OCI-LY3 (cell line): ENCODE measurements around the gene VKORC1.

Experiments
- H2AFZ ChIP-seq: fragments of 200-600, 300-600 bp; shearing (Covaris generic); 2 replicates; pipeline ENCODE4 v1.6.0; 2014; ENCODE audit warnings: antibody characterized with exemption, low read depth, low read length
- H3K27ac ChIP-seq: fragments of 200-600, 300-600 bp; sonication (generic); 2 replicates; pipeline ENCODE4 v1.5.1; 2014; ENCODE audit warnings: mild to moderate bottlenecking, low read length, moderate library complexity, mixed read lengths
- H3K27me3 ChIP-seq: fragments of 200-600, 300-600 bp; sonication (generic); 2 replicates; pipeline ENCODE4 v1.6.1; 2014; ENCODE audit warnings: low read depth, low read length, mixed read lengths
- H3K36me3 ChIP-seq: fragments of 200-600, 300-600 bp; sonication (generic); replicated peaks from 2 replicates; pipeline ENCODE3; 2014; ENCODE audit warnings: low read depth, low read length, mixed read lengths
- H3K4me1 ChIP-seq: fragments of 300-600, 200-600 bp; sonication (generic); 2 replicates; pipeline ENCODE4 v1.6.1; 2014; ENCODE audit warnings: low read length, mixed read lengths
- H3K4me2 ChIP-seq: fragments of 200-600, 300-600 bp; sonication (generic); 2 replicates; pipeline ENCODE4 v1.6.1; 2014; ENCODE audit warnings: low read length, mixed read lengths
- H3K4me3 ChIP-seq: fragments of 300-600, 200-600 bp; sonication (generic); 2 replicates; pipeline ENCODE4 v1.5.1; 2014; ENCODE audit warnings: antibody characterized with exemption, mild to moderate bottlenecking, low read length, moderate library complexity
- H3K79me2 ChIP-seq: fragments of 300-600, 200-600 bp; shearing (Covaris generic); 2 replicates; pipeline ENCODE4 v1.6.1; 2014; ENCODE audit warnings: mild to moderate bottlenecking, low read length, mixed read lengths
- H3K9ac ChIP-seq: fragments of 300-600, 200-600 bp; shearing (Covaris generic); 2 replicates; pipeline ENCODE4 v1.6.0; 2014; ENCODE audit warnings: mild to moderate bottlenecking, low read length, moderate library complexity
- H3K9me3 ChIP-seq: fragments of 200-600, 300-600 bp; shearing (Covaris generic); 2 replicates; pipeline ENCODE4 v1.6.1; 2014; ENCODE audit warnings: low read length, mixed read lengths; ENCODE audit not compliant: insufficient read depth
- H4K20me1 ChIP-seq: fragments of 200-600, 300-600 bp; sonication (generic); 2 replicates; pipeline ENCODE4 v1.6.1; 2016; ENCODE audit warnings: low read length, mixed read lengths; ENCODE audit not compliant: insufficient read depth
- EZH2phosphoT487 ChIP-seq: fragments of 200-600 bp; shearing (Covaris generic); IDR thresholded peaks from 2 replicates; pipeline ENCODE4 v1.6.1; 2018; ENCODE audit warnings: antibody characterized with exemption, mixed run types, low read depth
- TF ChIP-seq, protein P1 (sequence below): fragments of 200-600, 300-600 bp; sonication (generic); IDR thresholded peaks from 2 replicates; pipeline ENCODE4 v1.5.1; 2014; ENCODE audit warnings: antibody characterized with exemption, low read length, low read depth

VKORC1 gene

GRCh38 chr16:31117384-31118222 lies 23.0 kb upstream of the VKORC1 start, which contains the start of gene KAT8:
TSS of gene KAT8 (plus strand) at chr16:31117664. CDS start at chr16:31117682, 18 bp downstream.
- Histone ChIP-seq H3K36me3 (peaks cover 26% of the 10 kb centered on the region), H3K4me3 (peak within 1 kb of the TSS; percentile 95), H3K79me2 (peaks cover 18% of the 10 kb centered on the region), H4K20me1 (peaks cover 6% of the 10 kb centered on the region), H3K27ac (peak within 1 kb of the TSS; percentile 47), H3K9ac (peak within 1 kb of the TSS; percentile 67), H2AFZ (peak within 1 kb of the TSS; percentile 77; the same call in 1 of the 2 replicates), H3K4me1 (peaks cover 12% of the 10 kb centered on the region), H3K9me3 (no peaks in the 10 kb centered on the region), H3K4me2 (peak within 1 kb of the TSS; percentile 95), H3K27me3 (no peaks in the 10 kb centered on the region)
- no peak for TF ChIP-seq EZH2phosphoT487
- TF ChIP-seq, protein P1, sequence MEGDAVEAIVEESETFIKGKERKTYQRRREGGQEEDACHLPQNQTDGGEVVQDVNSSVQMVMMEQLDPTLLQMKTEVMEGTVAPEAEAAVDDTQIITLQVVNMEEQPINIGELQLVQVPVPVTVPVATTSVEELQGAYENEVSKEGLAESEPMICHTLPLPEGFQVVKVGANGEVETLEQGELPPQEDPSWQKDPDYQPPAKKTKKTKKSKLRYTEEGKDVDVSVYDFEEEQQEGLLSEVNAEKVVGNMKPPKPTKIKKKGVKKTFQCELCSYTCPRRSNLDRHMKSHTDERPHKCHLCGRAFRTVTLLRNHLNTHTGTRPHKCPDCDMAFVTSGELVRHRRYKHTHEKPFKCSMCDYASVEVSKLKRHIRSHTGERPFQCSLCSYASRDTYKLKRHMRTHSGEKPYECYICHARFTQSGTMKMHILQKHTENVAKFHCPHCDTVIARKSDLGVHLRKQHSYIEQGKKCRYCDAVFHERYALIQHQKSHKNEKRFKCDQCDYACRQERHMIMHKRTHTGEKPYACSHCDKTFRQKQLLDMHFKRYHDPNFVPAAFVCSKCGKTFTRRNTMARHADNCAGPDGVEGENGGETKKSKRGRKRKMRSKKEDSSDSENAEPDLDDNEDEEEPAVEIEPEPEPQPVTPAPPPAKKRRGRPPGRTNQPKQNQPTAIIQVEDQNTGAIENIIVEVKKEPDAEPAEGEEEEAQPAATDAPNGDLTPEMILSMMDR = no peak

DNA sequence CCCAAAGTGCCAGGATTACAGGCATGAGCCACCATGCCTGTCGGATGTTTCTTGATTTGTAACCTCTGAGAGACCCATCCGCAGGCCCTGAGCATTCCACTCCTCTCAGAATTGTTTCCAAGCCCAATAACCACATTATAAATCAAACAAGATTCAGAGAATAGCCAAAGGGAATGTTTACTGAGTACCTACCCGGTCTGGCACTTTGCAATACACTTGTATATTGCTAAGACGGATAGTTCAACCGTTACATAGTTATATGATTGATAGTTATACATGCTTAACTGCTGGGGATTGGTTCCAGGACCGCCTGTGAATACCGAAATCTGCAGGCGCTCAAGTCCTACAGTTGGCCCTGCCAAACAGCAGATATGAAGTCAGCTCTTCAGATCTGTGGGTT lies 19.9 kb upstream of the VKORC1 start:
- no peak for TF ChIP-seq EZH2phosphoT487
- TF ChIP-seq, protein P1 = no peak
- Histone ChIP-seq H3K27ac (no peak overlapping the region), H4K20me1 (peaks cover 6% of the 10 kb centered on the region), H3K9me3 (no peaks in the 10 kb centered on the region), H3K27me3 (no peaks in the 10 kb centered on the region), H2AFZ (no peak overlapping the region), H3K4me1 (peaks cover 12% of the 10 kb centered on the region), H3K9ac (no peak overlapping the region), H3K4me3 (no peak overlapping the region), H3K4me2 (no peak overlapping the region), H3K36me3 (peaks cover 32% of the 10 kb centered on the region), H3K79me2 (peaks cover 15% of the 10 kb centered on the region)

GRCh38 chr16:31113121-31114120 lies 18.8 kb upstream of the VKORC1 start:
- Histone ChIP-seq H3K27ac (peak overlapping the region; percentile 49), H3K4me3 (no peak overlapping the region), H4K20me1 (peaks cover 5% of the 10 kb centered on the region), H2AFZ (no peak overlapping the region), H3K9me3 (no peaks in the 10 kb centered on the region), H3K36me3 (peaks cover 32% of the 10 kb centered on the region), H3K27me3 (no peaks in the 10 kb centered on the region), H3K9ac (no peak overlapping the region), H3K79me2 (peaks cover 15% of the 10 kb centered on the region), H3K4me2 (peak overlapping the region; percentile 22; the same call in 1 of the 2 replicates), H3K4me1 (peaks cover 13% of the 10 kb centered on the region)
- TF ChIP-seq EZH2phosphoT487 = no peak
- TF ChIP-seq, protein P1 = no peak

DNA sequence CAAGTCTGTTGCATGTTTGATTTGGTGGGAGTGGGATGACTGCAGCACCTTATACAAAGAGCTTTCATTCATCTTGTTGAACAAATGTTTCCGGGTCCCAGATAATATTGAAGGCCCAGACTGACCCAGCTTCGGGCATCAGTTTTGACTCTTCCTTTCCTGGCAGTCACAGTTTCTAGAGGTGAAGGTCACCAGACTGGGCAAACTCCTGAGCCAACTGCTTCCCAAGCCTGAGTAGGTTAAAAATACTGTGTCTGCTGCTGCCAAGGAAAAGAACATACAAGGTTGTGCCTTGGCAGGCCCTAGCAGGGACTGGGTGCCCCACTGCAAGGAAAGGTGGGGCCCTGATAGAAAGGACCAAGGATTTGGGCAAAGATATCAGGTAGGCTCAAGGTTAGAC lies 18.1 kb upstream of the VKORC1 start:
- H3K4me1 ChIP-seq = peaks cover 14% of the 10 kb centered on the region
- H3K4me2 ChIP-seq = no peak overlapping the region
- H2AFZ ChIP-seq = no peak overlapping the region
- H4K20me1 ChIP-seq = no peaks in the 10 kb centered on the region
- peaks cover 10% of the 10 kb centered on the region; the same call in 1 of the 2 replicates for H3K79me2 ChIP-seq
- H3K4me3 ChIP-seq = no peak overlapping the region
- H3K27ac ChIP-seq = no peak overlapping the region
- TF ChIP-seq EZH2phosphoT487 = no peak
- TF ChIP-seq, protein P1 = no peak
- no peaks in the 10 kb centered on the region for H3K27me3 ChIP-seq
- no peaks in the 10 kb centered on the region for H3K9me3 ChIP-seq
- peaks cover 32% of the 10 kb centered on the region for H3K36me3 ChIP-seq
- no peak overlapping the region for H3K9ac ChIP-seq
